ENCODE measurements around the gene ANKRD33. TPM values are rescaled to one million over a fixed set of nuclear protein-coding genes. Genes with fewer than 3 reads are reported as not detected.

Gene ANKRD33
- total RNA-seq, 1 experiment from 2014 or later = 0.81 TPM

- H2AFZ ChIP-seq (ENCODE audit: low read length) = no peak overlapping the region
- no peak for DNase-seq
Measured at GRCh38 chr12:51907856-51908425, 20.0 kb downstream of the ANKRD33 start.

More at GRCh38 chr12:51907856-51908425, 20.0 kb downstream of the ANKRD33 start:
- no peak overlapping the region for H3K27ac ChIP-seq (ENCODE audit: insufficient read length, low read depth, low read length)
- no peak overlapping the region for H2BK20ac ChIP-seq (ENCODE audit: low read depth, low read length, poor library complexity, severe bottlenecking)
- H2AK5ac ChIP-seq (ENCODE audit: insufficient read length, low read length) = no peak overlapping the region
- no peak overlapping the region for H2BK12ac ChIP-seq (ENCODE audit: insufficient read length, low read depth, low read length)
- H4K8ac ChIP-seq (replicated peaks; ENCODE audit: insufficient read length, low read depth, low read length) = no peak overlapping the region
- no peaks in the 10 kb centered on the region for H3K79me2 ChIP-seq (ENCODE audit: insufficient read depth, low read length)
- no peak for TF ChIP-seq CTCF (conservative IDR thresholded peaks at IDR 0.05)
- Mint-ChIP-seq H3K9me3 (no peaks in the 10 kb centered on the region), H3K27me3 (ENCODE audit: low read depth) (peaks cover 15% of the 10 kb centered on the region), H3K4me3 (no peak overlapping the region), H3K27ac (no peak overlapping the region; a peak in 1 of 7 replicates), H3K36me3 (ENCODE audit: insufficient read depth in 1 of 3, low read depth in 3 of 3) (no peaks in the 10 kb centered on the region), H3K4me1 (peaks cover 12 to 29% of the 10 kb centered on the region in 2 experiments)
- no peak overlapping the region for H3K4ac ChIP-seq (ENCODE audit: low read depth, low read length)
- peaks cover 3% of the 10 kb centered on the region for H4K20me1 ChIP-seq (ENCODE audit: control insufficient read depth, insufficient read depth, insufficient read length)
- no peak overlapping the region for H3T11ph ChIP-seq (ENCODE audit: low read length)
- H3K9ac ChIP-seq (ENCODE audit: extremely low read depth, insufficient read length, low read length) = no peak overlapping the region
- peaks cover 2% of the 10 kb centered on the region; the same call in 1 of the 2 replicates for H3K4me1 ChIP-seq (ENCODE audit: insufficient read depth, low read length)
- H2BK120ac ChIP-seq (ENCODE audit: low read depth, low read length, poor library complexity, severe bottlenecking) = no peak overlapping the region
- no peak overlapping the region for H4K91ac ChIP-seq (ENCODE audit: insufficient read length, low read depth, low read length)
- no peak overlapping the region for H4K5ac ChIP-seq (ENCODE audit: insufficient read length, low read depth, low read length)
- no peak overlapping the region for H3K56ac ChIP-seq (ENCODE audit: insufficient read length, low read depth, low read length)
- H2BK15ac ChIP-seq (ENCODE audit: low read depth, low read length) = no peak overlapping the region; the same call in 1 of the 2 replicates
- H3K23ac ChIP-seq (ENCODE audit: insufficient read length, low read depth, low read length) = no peak overlapping the region
- no peak overlapping the region for H3K4me2 ChIP-seq (ENCODE audit: insufficient read depth, insufficient read length, low read length)
- WGBS (ENCODE audit: extremely low coverage, insufficient read length, low lambda C conversion rate) = no CpG with 5 or more reads among the region's 7 CpGs
- H3K79me1 ChIP-seq (ENCODE audit: insufficient read depth, low read depth, low read length, poor library complexity, severe bottlenecking) = no peaks in the 10 kb centered on the region
- H3K14ac ChIP-seq (ENCODE audit: insufficient read depth, low read length) = no peak overlapping the region
- no peak overlapping the region for H2BK5ac ChIP-seq (ENCODE audit: insufficient read length, low read length)
- no peak overlapping the region for H3K18ac ChIP-seq (ENCODE audit: insufficient read length, low read depth, low read length)
- H3K23me2 ChIP-seq (ENCODE audit: insufficient read length, low read depth, low read length, poor library complexity, severe bottlenecking) = no peaks in the 10 kb centered on the region
- peaks cover 5% of the 10 kb centered on the region; the same call in 1 of the 2 replicates for H3K27me3 ChIP-seq (ENCODE audit: insufficient read depth, low read length)
- H3K9me3 ChIP-seq (ENCODE audit: control insufficient read depth, low read depth, low read length) = no peaks in the 10 kb centered on the region

Measured in H9 (cell line).